Psoas muscle (tissue), 8 donors: Measurements from ENCODE around the gene ITGAL. TPM values are rescaled to one million over a fixed set of nuclear protein-coding genes. Genes with fewer than 3 reads are reported as not detected.
A peak's percentile ranks its signal among the peaks of the same experiment; 100 is the strongest.

Experiments
- ATAC-seq, 4 donors: fragments of 200-7000 bp; cut with Tn5 transposase; one replicate each; pipeline ENCODE4 v1.9.1; 2020; ENCODE audit warnings: moderate library complexity in 3 of 4, mild to moderate bottlenecking in 2 of 4
- DNase-seq, 2 donors: peaks; one replicate each; pipeline ENCODE4 v3.0.0-alpha.2; 2020
- H3K27ac ChIP-seq: fragments of 200-600 bp; one replicate; pipeline ENCODE4 v1.8.0; 2022
- H3K27me3 ChIP-seq, 3 donors: fragments of 200-600 bp in 1 of 3; one replicate each; pipeline versions ENCODE4 v1.6.1 to v1.8.0; 2013 to 2022; ENCODE audit warnings: low read length in 2 of 3, mild to moderate bottlenecking in 2 of 3, moderate library complexity in 1 of 3; ENCODE audit not compliant: insufficient read depth in 3 of 3
- H3K36me3 ChIP-seq, 2 donors: fragments of 200-600 bp in 1 of 2; one replicate each; pipeline versions ENCODE4 v1.6.1 to v1.8.0; 2013 to 2022; ENCODE audit warnings: low read depth in 1 of 2, mild to moderate bottlenecking in 1 of 2, moderate library complexity in 1 of 2; ENCODE audit not compliant: insufficient read depth in 1 of 2
- H3K4me1 ChIP-seq: fragments of 200-600 bp; one replicate; pipeline ENCODE4 v1.8.0; 2022
- H3K4me3 ChIP-seq: fragments of 200-600 bp; one replicate; pipeline ENCODE4 v1.8.0; 2022; ENCODE audit warnings: mild to moderate bottlenecking
- H3K9me3 ChIP-seq: fragments of 200-600 bp; one replicate; pipeline ENCODE4 v1.8.0; 2022
- WGBS, 3 donors: extraction: QIAGEN DNeasy Blood & Tissue Kit; methylation state at CpG; one replicate each; pipeline versions ENCODE4 v1.1.6 to v1.1.7; 2013; 5-methylcytosine and 5-hydroxymethylcytosine counted together
- intact Hi-C, 2 donors: fragments of 100-400 bp; cut with DNase I; formaldehyde crosslinking; loops; one replicate each; pipeline versions ENCODE4 v1.11.0 to v1.14.2; 2022
- polyA plus RNA-seq, 3 donors: library from polyadenylated mRNA; stranded (reverse); fragments of 200-250 nt; gene quantifications; one replicate each; pipeline ENCODE4 v1.2.3, GENCODE V29; 2013
- total RNA-seq, 4 donors: library from RNA; stranded (reverse); fragmentation: NEBNext Ultra II Directional in 2 of 4; extraction: Animal tissue kit (Norgen Biotek cat#: 25700) in 2 of 4; gene quantifications; one replicate each; pipeline versions ENCODE4 v1.2.1 to v1.2.4, GENCODE V29; 2021 to 2023
- TF ChIP-seq, protein P1 (sequence below): fragments of 200-600 bp; IDR thresholded peaks from one replicate; pipeline ENCODE4 v1.8.0; 2022; ENCODE audit warnings: antibody characterized with exemption
- donor health status: healthy with polysubstance abuse.
- donor health status: DM: no; HTN: no; CAD: no; lungs with moderate emphysema.
- donor health status: Bipolar disorder and iron deficiency.
- donor health status: healthy.
- donor health status: DM: yes; HTN: yes; CAD: no.
- donor health status: DM: no; HTN: no; CAD: no.
- donor health status: DM: no; HTN: no; CAD: no.
- donor health status: DM: yes; HTN: yes; CAD: no.

ITGAL gene
- total and polyA plus RNA-seq, 7 donors = 0.21 to 3.0 (median 1.1) TPM

- no peaks in the 10 kb centered on the region for H3K9me3 ChIP-seq
- ATAC-seq = no peak
- no peak overlapping the region for H3K27ac ChIP-seq
- TF ChIP-seq, protein P1, sequence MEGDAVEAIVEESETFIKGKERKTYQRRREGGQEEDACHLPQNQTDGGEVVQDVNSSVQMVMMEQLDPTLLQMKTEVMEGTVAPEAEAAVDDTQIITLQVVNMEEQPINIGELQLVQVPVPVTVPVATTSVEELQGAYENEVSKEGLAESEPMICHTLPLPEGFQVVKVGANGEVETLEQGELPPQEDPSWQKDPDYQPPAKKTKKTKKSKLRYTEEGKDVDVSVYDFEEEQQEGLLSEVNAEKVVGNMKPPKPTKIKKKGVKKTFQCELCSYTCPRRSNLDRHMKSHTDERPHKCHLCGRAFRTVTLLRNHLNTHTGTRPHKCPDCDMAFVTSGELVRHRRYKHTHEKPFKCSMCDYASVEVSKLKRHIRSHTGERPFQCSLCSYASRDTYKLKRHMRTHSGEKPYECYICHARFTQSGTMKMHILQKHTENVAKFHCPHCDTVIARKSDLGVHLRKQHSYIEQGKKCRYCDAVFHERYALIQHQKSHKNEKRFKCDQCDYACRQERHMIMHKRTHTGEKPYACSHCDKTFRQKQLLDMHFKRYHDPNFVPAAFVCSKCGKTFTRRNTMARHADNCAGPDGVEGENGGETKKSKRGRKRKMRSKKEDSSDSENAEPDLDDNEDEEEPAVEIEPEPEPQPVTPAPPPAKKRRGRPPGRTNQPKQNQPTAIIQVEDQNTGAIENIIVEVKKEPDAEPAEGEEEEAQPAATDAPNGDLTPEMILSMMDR = no peak
- intact Hi-C loops = no loop called here
- 84 to 87% (median 86%) methylated on average over 14 of the region's 14 CpGs for WGBS, 3 donors
- DNase-seq = no peak
- peaks cover 0 to 9% of the 10 kb centered on the region in 2 donors for H3K36me3 ChIP-seq
- H3K4me1 ChIP-seq = peaks cover 11% of the 10 kb centered on the region
- H3K27me3 ChIP-seq = no peaks in the 10 kb centered on the region
- no peak overlapping the region for H3K4me3 ChIP-seq
Measured at GRCh38 chr16:30567160-30567990, 94.8 kb downstream of the ITGAL start.

DNA sequence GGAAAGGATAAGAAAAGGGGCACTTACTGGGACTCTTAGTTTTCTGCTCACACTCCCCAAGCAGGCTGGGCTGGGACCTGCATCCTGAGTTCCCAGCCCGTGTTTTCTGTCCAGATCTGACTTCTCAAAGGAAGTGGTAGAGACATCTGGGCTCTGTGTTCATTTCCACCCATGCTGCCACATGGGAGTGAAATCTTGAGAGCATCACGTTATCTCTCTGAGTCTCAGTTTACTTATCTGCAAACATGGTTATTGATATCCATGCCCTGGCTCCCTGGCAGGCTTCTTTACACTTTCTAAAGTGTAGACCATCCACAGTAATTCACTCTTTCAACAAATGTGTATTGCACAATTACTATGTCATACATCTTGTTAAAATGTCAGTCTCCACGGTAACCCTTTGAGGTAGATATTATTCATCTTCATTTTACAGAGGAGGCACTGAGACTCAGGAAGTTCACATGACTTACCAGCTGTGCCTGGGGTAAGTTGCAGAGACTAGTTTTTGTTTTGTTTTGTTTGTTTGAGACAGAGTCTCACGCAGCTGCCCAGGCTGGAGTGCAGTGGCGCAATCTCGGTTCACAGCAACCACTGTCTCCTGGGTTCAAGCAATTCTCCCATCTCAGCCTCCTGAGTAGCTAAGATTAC is 95.6 kb downstream of the ITGAL start:
- 73 to 75% (median 74%) methylated on average over 6 of the region's 6 CpGs for WGBS, 3 donors
- TF ChIP-seq, protein P1 = no peak
- ATAC-seq (no peak), DNase-seq (no peak)
- peaks cover 16% of the 10 kb centered on the region for H3K4me1 ChIP-seq
- no peaks in the 10 kb centered on the region for H3K27me3 ChIP-seq
- H3K27ac ChIP-seq = no peak overlapping the region
- H3K4me3 ChIP-seq = no peak overlapping the region
- intact Hi-C loops = no loop called here
- H3K9me3 ChIP-seq = no peaks in the 10 kb centered on the region
- H3K36me3 ChIP-seq = peaks cover 0 to 9% of the 10 kb centered on the region in 2 donors

GRCh38 chr16:30569281-30569680 is 96.7 kb downstream of the ITGAL start:
- TF ChIP-seq, protein P1 = no peak
- Histone ChIP-seq H3K27ac (no peak overlapping the region), H3K4me3 (no peak overlapping the region), H3K36me3 (peaks cover 0 to 9% of the 10 kb centered on the region in 2 donors), H3K4me1 (peaks cover 16% of the 10 kb centered on the region), H3K27me3 (no peaks in the 10 kb centered on the region), H3K9me3 (no peaks in the 10 kb centered on the region)
- no peak for DNase-seq
- ATAC-seq = no peak
- WGBS, 3 donors = 90 to 99% (median 94%) methylated on average over 3 of the region's 3 CpGs
- intact Hi-C loops = no loop called here

DNA sequence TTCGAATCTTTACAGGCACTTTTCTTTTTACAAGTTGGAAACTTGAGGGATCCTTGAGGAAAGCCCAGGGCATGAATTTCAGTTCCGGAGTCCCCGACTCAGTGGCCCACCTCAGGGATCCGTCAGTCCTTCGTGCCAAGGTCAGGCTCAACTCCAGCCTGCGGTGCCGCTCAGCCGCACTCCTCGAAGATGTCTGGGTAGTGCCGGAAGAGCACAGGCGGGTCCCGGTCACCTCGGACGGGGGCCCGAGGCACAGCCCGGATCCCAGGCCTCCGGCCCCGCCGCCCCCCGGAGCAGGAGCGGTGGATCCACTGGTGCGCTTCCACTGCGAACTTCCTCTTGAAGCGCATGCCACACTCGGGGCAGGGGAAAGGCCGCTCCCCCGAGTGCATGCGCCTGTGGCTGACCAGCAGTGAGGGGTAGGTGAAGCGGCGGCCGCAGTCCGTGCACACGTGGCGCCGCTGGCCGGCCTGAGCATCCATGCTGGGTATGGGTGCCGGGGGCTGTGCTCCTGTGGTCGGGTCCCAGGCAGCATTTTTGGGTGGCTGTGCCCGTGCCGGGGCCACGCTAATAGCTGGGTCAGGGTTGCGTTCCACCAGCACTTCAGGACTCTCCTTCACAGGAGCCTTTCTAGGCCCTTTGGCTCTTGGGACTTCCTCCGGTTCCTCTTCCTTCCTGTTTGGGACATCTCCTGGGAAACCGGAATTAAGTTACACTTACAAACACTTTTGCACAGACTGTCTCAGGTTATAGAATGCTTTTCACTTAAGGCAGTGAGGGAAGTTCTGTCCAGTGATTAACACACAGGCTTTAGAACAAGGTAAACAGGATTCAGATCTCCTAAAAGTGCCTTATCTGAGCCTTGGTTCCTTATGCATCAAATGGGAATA is 97.4 kb downstream of the ITGAL start:
- H3K4me3 ChIP-seq = peak overlapping the region; percentile 91
- DNase-seq (no peak), ATAC-seq (no peak)
- no peaks in the 10 kb centered on the region for H3K27me3 ChIP-seq
- H3K9me3 ChIP-seq = no peaks in the 10 kb centered on the region
- H3K36me3 ChIP-seq = peaks cover 0 to 9% of the 10 kb centered on the region in 2 donors
- 79 to 85% (median 83%) methylated on average over 38 to 44 of the region's 44 CpGs for WGBS, 3 donors
- intact Hi-C loops = loop anchor here in 1 of 2 donors (5.0 kb wide), 2 partner anchors 43 to 82 kb away; partner anchors contain the start of genes PRR14 and ZNF768
- H3K4me1 ChIP-seq = peaks cover 16% of the 10 kb centered on the region
- TF ChIP-seq, protein P1 = no peak
- H3K27ac ChIP-seq = peak overlapping the region; percentile 97
